ENCODE data around the gene TMEM272.

TMEM272 gene

GRCh38 chr13:51883226-51883600, 38.2 kb upstream of the TMEM272 start:
- DNase-seq: no peak
- Histone ChIP-seq H3K27me3 (replicated peaks) (no peaks in the 10 kb centered on the region), H3K36me3 (replicated peaks) (no peaks in the 10 kb centered on the region), H3K27ac (no peak overlapping the region), H3K4me3 (ENCODE audit: low read depth, low read length) (no peak overlapping the region)
- in situ Hi-C loops (cut with HindIII; ENCODE audit: low pct_ligation_motif_present, low sequenced_read_pairs): no loop called here
- TF ChIP-seq, protein P1, sequence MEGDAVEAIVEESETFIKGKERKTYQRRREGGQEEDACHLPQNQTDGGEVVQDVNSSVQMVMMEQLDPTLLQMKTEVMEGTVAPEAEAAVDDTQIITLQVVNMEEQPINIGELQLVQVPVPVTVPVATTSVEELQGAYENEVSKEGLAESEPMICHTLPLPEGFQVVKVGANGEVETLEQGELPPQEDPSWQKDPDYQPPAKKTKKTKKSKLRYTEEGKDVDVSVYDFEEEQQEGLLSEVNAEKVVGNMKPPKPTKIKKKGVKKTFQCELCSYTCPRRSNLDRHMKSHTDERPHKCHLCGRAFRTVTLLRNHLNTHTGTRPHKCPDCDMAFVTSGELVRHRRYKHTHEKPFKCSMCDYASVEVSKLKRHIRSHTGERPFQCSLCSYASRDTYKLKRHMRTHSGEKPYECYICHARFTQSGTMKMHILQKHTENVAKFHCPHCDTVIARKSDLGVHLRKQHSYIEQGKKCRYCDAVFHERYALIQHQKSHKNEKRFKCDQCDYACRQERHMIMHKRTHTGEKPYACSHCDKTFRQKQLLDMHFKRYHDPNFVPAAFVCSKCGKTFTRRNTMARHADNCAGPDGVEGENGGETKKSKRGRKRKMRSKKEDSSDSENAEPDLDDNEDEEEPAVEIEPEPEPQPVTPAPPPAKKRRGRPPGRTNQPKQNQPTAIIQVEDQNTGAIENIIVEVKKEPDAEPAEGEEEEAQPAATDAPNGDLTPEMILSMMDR (IDR thresholded peaks at IDR 0.05; ENCODE audit: low read depth, low read length, missing control alignments): no peak

DNA sequence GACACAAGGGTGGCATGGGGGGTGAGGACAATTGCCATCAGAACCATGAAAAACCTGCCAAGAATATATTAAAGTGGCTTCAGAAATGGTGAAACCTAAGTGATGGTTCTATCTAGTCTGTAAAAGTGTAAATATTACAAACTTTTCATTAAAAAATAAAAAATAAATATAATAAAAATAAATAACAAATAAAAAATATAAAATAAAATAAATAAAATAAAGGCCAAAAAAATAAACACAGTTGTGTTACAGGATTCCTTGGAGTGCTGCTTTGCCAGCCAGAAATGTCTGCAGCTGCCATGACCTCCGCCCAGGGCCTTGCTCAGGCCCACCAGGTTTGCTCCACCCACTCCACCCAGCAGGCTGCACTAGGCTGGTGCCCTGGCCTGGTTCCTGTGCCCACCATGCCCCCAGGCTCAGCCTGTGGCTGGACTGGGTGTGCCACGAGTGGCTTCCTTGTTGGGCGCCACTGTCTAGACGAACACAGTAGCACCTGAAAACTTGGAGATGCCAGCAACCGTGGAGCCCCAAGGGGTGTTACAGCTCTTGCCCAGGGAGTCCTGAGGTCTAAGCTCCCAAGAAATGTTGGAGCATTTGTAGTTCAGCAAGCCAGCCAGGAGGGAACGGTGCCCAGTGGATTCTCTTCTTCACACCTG, 37.7 kb upstream of the TMEM272 start:
- in situ Hi-C loops (cut with HindIII; ENCODE audit: low pct_ligation_motif_present, low sequenced_read_pairs): no loop called here
- Histone ChIP-seq H3K27ac (no peak overlapping the region), H3K27me3 (replicated peaks) (no peaks in the 10 kb centered on the region), H3K4me3 (ENCODE audit: low read depth, low read length) (no peak overlapping the region), H3K36me3 (replicated peaks) (no peaks in the 10 kb centered on the region)
- TF ChIP-seq, protein P1 (IDR thresholded peaks at IDR 0.05; ENCODE audit: low read depth, low read length, missing control alignments): no peak
- DNase-seq: no peak

- TF ChIP-seq, protein P1 (IDR thresholded peaks at IDR 0.05; ENCODE audit: low read depth, low read length, missing control alignments): no peak
- Histone ChIP-seq H3K4me3 (ENCODE audit: low read depth, low read length) (no peak overlapping the region), H3K36me3 (replicated peaks) (no peaks in the 10 kb centered on the region), H3K27ac (no peak overlapping the region), H3K27me3 (replicated peaks) (no peaks in the 10 kb centered on the region)
- in situ Hi-C loops (cut with HindIII; ENCODE audit: low pct_ligation_motif_present, low sequenced_read_pairs): no loop called here
- DNase-seq: no peak
Measured at GRCh38 chr13:51881296-51881695, 36.3 kb upstream of the TMEM272 start.

DNA sequence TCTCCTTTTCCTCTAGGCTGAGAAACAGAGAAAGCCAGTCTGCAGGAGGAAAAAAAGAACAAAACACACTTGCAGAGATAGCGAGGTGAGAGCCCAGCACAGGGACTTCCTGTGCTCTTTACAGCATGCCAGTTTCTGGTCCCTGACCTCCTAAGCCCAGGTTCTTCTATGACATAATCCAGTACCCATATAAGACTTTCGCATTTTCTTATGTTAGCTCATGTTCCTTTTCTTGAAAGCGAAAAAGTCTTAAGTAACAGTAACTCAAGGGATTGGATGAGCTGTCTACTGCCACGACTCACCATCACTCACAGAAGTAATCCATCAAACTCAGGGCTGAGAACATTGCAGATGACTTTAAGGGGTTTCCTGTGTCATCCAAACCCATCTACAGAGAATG, 34.2 kb upstream of the TMEM272 start:
- in situ Hi-C loops (cut with HindIII; ENCODE audit: low pct_ligation_motif_present, low sequenced_read_pairs): no loop called here
- Histone ChIP-seq H3K27me3 (replicated peaks) (no peaks in the 10 kb centered on the region), H3K36me3 (replicated peaks) (no peaks in the 10 kb centered on the region), H3K4me3 (ENCODE audit: low read depth, low read length) (no peak overlapping the region), H3K27ac (no peak overlapping the region)
- DNase-seq: no peak
- TF ChIP-seq, protein P1 (IDR thresholded peaks at IDR 0.05; ENCODE audit: low read depth, low read length, missing control alignments): no peak

GRCh38 chr13:51874651-51875050, 29.7 kb upstream of the TMEM272 start:
- no peaks in the 10 kb centered on the region for H3K36me3 ChIP-seq (replicated peaks)
- no peak overlapping the region for H3K4me3 ChIP-seq (ENCODE audit: low read depth, low read length)
- TF ChIP-seq, protein P1 (IDR thresholded peaks at IDR 0.05; ENCODE audit: low read depth, low read length, missing control alignments): no peak
- no peaks in the 10 kb centered on the region for H3K27me3 ChIP-seq (replicated peaks)
- DNase-seq: no peak
- in situ Hi-C loops (cut with HindIII; ENCODE audit: low pct_ligation_motif_present, low sequenced_read_pairs): no loop called here
- H3K27ac ChIP-seq: no peak overlapping the region

GRCh38 chr13:51873837-51874236, 28.9 kb upstream of the TMEM272 start:
- TF ChIP-seq, protein P1 (IDR thresholded peaks at IDR 0.05; ENCODE audit: low read depth, low read length, missing control alignments): no peak
- in situ Hi-C loops (cut with HindIII; ENCODE audit: low pct_ligation_motif_present, low sequenced_read_pairs): no loop called here
- Histone ChIP-seq H3K36me3 (replicated peaks) (no peaks in the 10 kb centered on the region), H3K4me3 (ENCODE audit: low read depth, low read length) (no peak overlapping the region), H3K27me3 (replicated peaks) (no peaks in the 10 kb centered on the region), H3K27ac (no peak overlapping the region)
- no peak for DNase-seq

Data from brain microvascular endothelial cell (primary cell).